GM12878 (cell line): ENCODE results near the gene FHIP2A. TPM values are rescaled to one million over a fixed set of nuclear protein-coding genes. Genes with fewer than 3 reads are reported as not detected.

ENCODE experiments used
- ATAC-seq: fragments of 200-7000 bp; cut with Tn5 transposase; 3 replicates; pipeline ENCODE4 v1.9.1; 2020; ENCODE audit warnings: mild to moderate bottlenecking, moderate library complexity
- BruUV-seq: library from RNA; stranded (reverse); fragments of 400-500 nt; replicated peaks from 2 replicates; lab custom pipeline; 2021; lab: Mats Ljungman, UMichigan
- CTCF ChIA-PET: fragments of 300-600 bp; sonication (Branson Sonifier 250); formaldehyde crosslinking; extraction: SDS; loops from one replicate; lab custom pipeline; 2021; ENCODE audit warnings: inconsistent platforms; lab: Yijun Ruan, JAX
- POLR2A ChIA-PET: fragments of 350-600 bp; formaldehyde crosslinking; extraction: SDS; loops from one replicate; lab custom pipeline; 2021; ENCODE audit warnings: inconsistent platforms; lab: Charles Lee
- RAD21 ChIA-PET: fragments of 300-600 bp; sonication (Branson Sonifier 250); formaldehyde crosslinking; loops from one replicate; lab custom pipeline; 2023; ENCODE audit warnings: antibody characterized with exemption; ENCODE audit not compliant: unreplicated experiment; lab: Charles Lee
- SMC1A ChIA-PET: fragments of 300-600 bp; sonication (Branson Sonifier 250); formaldehyde crosslinking; loops from one replicate; lab custom pipeline; 2023; ENCODE audit not compliant: unreplicated experiment, uncharacterized antibody; lab: Charles Lee
- DNase-seq: peaks from one replicate; pipeline ENCODE4 v3.0.0-alpha.2; 2011; ENCODE audit warnings: low read depth, low spot score
- FAIRE-seq: peaks from 3 replicates; lab custom pipeline; 2011; peaks lifted over from hg19 to GRCh38; lab: Jason Lieb, UNC
- H2AFZ ChIP-seq: 2 replicates; pipeline ENCODE4 v1.6.0; 2011; ENCODE audit warnings: low read depth, low read length, control low read depth; ENCODE audit not compliant: control insufficient read depth
- H3K27ac ChIP-seq: 2 replicates; pipeline ENCODE4 v1.5.1; 2011; ENCODE audit warnings: control low read depth; ENCODE audit not compliant: control insufficient read depth, insufficient read depth
- H3K27me3 ChIP-seq, 2 experiments: replicated peaks in 1 of 2; 2 replicates each; pipeline versions ENCODE4 v1.6.0 to v1.6.1; 2011; ENCODE audit warnings: low read length in 1 of 2; ENCODE audit not compliant: control insufficient read depth in 2 of 2, insufficient read depth in 2 of 2
- H3K36me3 ChIP-seq, 2 experiments: 2 replicates each; pipeline ENCODE4 v1.5.1; 2011; ENCODE audit warnings: low read length in 1 of 2; ENCODE audit not compliant: control insufficient read depth in 2 of 2, insufficient read depth in 2 of 2
- H3K4me1 ChIP-seq: 2 replicates; pipeline ENCODE4 v1.6.1; 2011; ENCODE audit warnings: mild to moderate bottlenecking, low read length, moderate library complexity, mixed read lengths; ENCODE audit not compliant: control insufficient read depth, insufficient read depth
- H3K4me2 ChIP-seq: 2 replicates; pipeline ENCODE4 v1.6.0; 2011; ENCODE audit warnings: control low read depth; ENCODE audit not compliant: control insufficient read depth, insufficient read depth
- H3K4me3 ChIP-seq: fragments of 200-600 bp; sonication (generic); 2 replicates; pipeline ENCODE4 v1.5.1; 2016
- H3K79me2 ChIP-seq: 2 replicates; pipeline ENCODE4 v1.6.0; 2011; ENCODE audit warnings: low read length; ENCODE audit not compliant: control insufficient read depth, insufficient read depth
- H3K9ac ChIP-seq: 2 replicates; pipeline ENCODE4 v1.8.0; 2011; ENCODE audit warnings: low read length, control low read depth, mixed read lengths; ENCODE audit not compliant: control insufficient read depth, insufficient read depth
- H3K9me3 ChIP-seq: replicated peaks from 3 replicates; pipeline ENCODE4 v1.5.1; 2011; ENCODE audit warnings: mild to moderate bottlenecking, low read length; ENCODE audit not compliant: control insufficient read depth, insufficient read depth
- H4K20me1 ChIP-seq: 2 replicates; pipeline ENCODE4 v1.6.0; 2011; ENCODE audit not compliant: control insufficient read depth, insufficient read depth
- CREB1 ChIP-seq: IDR thresholded peaks from 2 replicates; pipeline ENCODE4 v1.6.1; 2012; ENCODE audit warnings: low read depth, mild to moderate bottlenecking, inconsistent platforms
- EGR1 ChIP-seq, 2 experiments: IDR thresholded peaks; 1 replicate in 1 of 2; 2 replicates in 1 of 2; pipeline ENCODE4 v1.6.1; 2011 to 2012; ENCODE audit warnings: low read depth in 2 of 2, low read length in 2 of 2, borderline replicate concordance in 1 of 2, mild to moderate bottlenecking in 1 of 2, moderate library complexity in 1 of 2
- EP300 ChIP-seq, 2 experiments: fragments of 150-350 bp in 1 of 2; IDR thresholded peaks; 2 replicates each; pipeline ENCODE4 v1.6.1; 2011 to 2012; ENCODE audit warnings: low read depth in 2 of 2, low read length in 2 of 2, borderline replicate concordance in 1 of 2, improper control_type of control experiment in 1 of 2, inconsistent platforms in 1 of 2; ENCODE audit not compliant: control insufficient read depth in 1 of 2
- ESRRA ChIP-seq: IDR thresholded peaks from 2 replicates; pipeline ENCODE4 v1.6.1; 2012; ENCODE audit warnings: mild to moderate bottlenecking, low read length, improper control_type of control experiment
- HDAC2 ChIP-seq: fragments of 200-600 bp; sonication (generic); IDR thresholded peaks from 2 replicates; pipeline ENCODE4 v1.6.1; 2017
- NFIC ChIP-seq: IDR thresholded peaks from 2 replicates; pipeline ENCODE4 v1.6.1; 2012; ENCODE audit warnings: low read depth, mild to moderate bottlenecking, inconsistent platforms, low read length, moderate library complexity
- NR2C1 ChIP-seq: fragments of 450-650 bp; IDR thresholded peaks from 2 replicates; pipeline ENCODE4 v1.6.1; 2017; ENCODE audit warnings: antibody characterized with exemption, mild to moderate bottlenecking, moderate library complexity
- NRF1 ChIP-seq: conservative IDR thresholded peaks from 2 replicates; pipeline ENCODE4 v1.6.1; 2011; ENCODE audit warnings: mild to moderate bottlenecking, low read depth, low read length, improper control_type of control experiment
- PAX8 ChIP-seq: fragments of 450-650 bp; IDR thresholded peaks from 2 replicates; pipeline ENCODE4 v1.6.1; 2017; ENCODE audit warnings: mild to moderate bottlenecking, moderate library complexity
- RELA ChIP-seq: fragments of 450-650 bp; IDR thresholded peaks from 2 replicates; pipeline ENCODE4 v1.8.0; 2014; ENCODE audit warnings: borderline replicate concordance; ENCODE audit not compliant: partially characterized antibody
- RFX5 ChIP-seq: IDR thresholded peaks from 2 replicates; pipeline ENCODE4 v1.6.1; 2011; ENCODE audit warnings: low read depth, low read length, improper control_type of control experiment
- SIN3A ChIP-seq: IDR thresholded peaks from 2 replicates; pipeline ENCODE4 v1.6.1; 2012; ENCODE audit warnings: low read depth, low read length, improper control_type of control experiment
- SMC3 ChIP-seq: IDR thresholded peaks from 2 replicates; pipeline ENCODE4 v1.6.1; 2011; ENCODE audit warnings: low read length, improper control_type of control experiment, borderline replicate concordance
- SREBF1 ChIP-seq: IDR thresholded peaks from 2 replicates; pipeline ENCODE4 v1.6.1; 2012; ENCODE audit warnings: mild to moderate bottlenecking, low read length
- STAT3 ChIP-seq: IDR thresholded peaks from 2 replicates; pipeline ENCODE4 v1.6.1; 2011; ENCODE audit warnings: low read depth, low read length, improper control_type of control experiment
- TBL1XR1 ChIP-seq: IDR thresholded peaks from 2 replicates; pipeline ENCODE4 v1.6.1; 2012; ENCODE audit warnings: low read depth, low read length, improper control_type of control experiment
- TCF3 ChIP-seq: IDR thresholded peaks from 2 replicates; pipeline ENCODE4 v1.6.1; 2012; ENCODE audit warnings: low read depth, mild to moderate bottlenecking, low read length, borderline replicate concordance; ENCODE audit not compliant: insufficient read depth
- TCF7 ChIP-seq: IDR thresholded peaks from 2 replicates; pipeline ENCODE4 v1.6.1; 2014; ENCODE audit warnings: antibody characterized with exemption, borderline replicate concordance
- YBX1 ChIP-seq: fragments of 450-650 bp; IDR thresholded peaks from 2 replicates; pipeline ENCODE4 v1.6.1; 2016; ENCODE audit warnings: antibody characterized with exemption
- WGBS: methylation state at CpG from one replicate; pipeline ENCODE4 v1.1.6; 2016; ENCODE audit warnings: low lambda C conversion rate; ENCODE audit not compliant: insufficient replicate concordance, insufficient coverage; ENCODE audit errors: missing lambda C conversion rate; 5-methylcytosine and 5-hydroxymethylcytosine counted together
- in situ Hi-C: fragments of 300-500 bp; cut with MboI; formaldehyde crosslinking; loops from 9 replicates; pipeline ENCODE4 v1.14.3; 2018; ENCODE audit warnings: mixed read lengths
- intact Hi-C: fragments of 100-400 bp; cut with micrococcal nuclease; formaldehyde crosslinking; loops from one replicate; pipeline ENCODE4 v1.14.2; 2022; ENCODE audit not compliant: unreplicated experiment
- polyA plus RNA-seq, 11 experiments: library from polyadenylated mRNA; depleted of rRNA in 4 of 11; unstranded in 6 of 11; stranded (reverse) in 5 of 11; fragments of >200 nt; fragmentation: Nextera tagmentation in 4 of 11; fragmentation: Illumina TruSeq in 1 of 11; extraction: Ambion mirVana in 4 of 11; extraction: Trizol in 1 of 11; gene quantifications; 1 replicate in 1 of 11; 2 replicates in 10 of 11; pipeline versions ENCODE4 v1.2.1 to v1.2.3, GENCODE V29; 2011 to 2016; ENCODE audit warnings: inconsistent platforms in 2 of 11, missing spikeins in 2 of 11, low read depth in 1 of 11
- total RNA-seq, 4 experiments: library from RNA; depleted of rRNA in 3 of 4; stranded (reverse); fragments of >200 nt in 3 of 4; fragmentation: Illumina TruSeq in 1 of 4; extraction: Trizol in 1 of 4; gene quantifications; 2 replicates each; pipeline versions ENCODE4 v1.2.1 to v1.2.3, GENCODE V29; 2013 to 2021
- TF ChIP-seq, protein P1 (sequence below), 3 experiments: IDR thresholded peaks in 2 of 3; conservative IDR thresholded peaks in 1 of 3; 2 replicates each; pipeline ENCODE4 v1.5.1; 2011; ENCODE audit warnings: low read depth in 3 of 3, low read length in 3 of 3, mild to moderate bottlenecking in 3 of 3, control low read depth in 2 of 3, moderate library complexity in 2 of 3, inconsistent platforms in 1 of 3, mixed read lengths in 1 of 3; ENCODE audit not compliant: control insufficient read depth in 2 of 3, insufficient read depth in 1 of 3; ENCODE audit errors: extremely low read depth in 1 of 3
- TF ChIP-seq, protein P2 (sequence below): fragments of 450-650 bp; IDR thresholded peaks from 2 replicates; pipeline ENCODE4 v1.6.1; 2018; ENCODE audit warnings: borderline replicate concordance, mild to moderate bottlenecking; ENCODE audit not compliant: partially characterized antibody

Gene FHIP2A
- total and polyA plus RNA-seq, 10 of the 15 experiments (the other 5 are each of a cell fraction or from before 2014, with no cell fraction given), result 6.8 to 30.4 (median 17.0) TPM

DNA sequence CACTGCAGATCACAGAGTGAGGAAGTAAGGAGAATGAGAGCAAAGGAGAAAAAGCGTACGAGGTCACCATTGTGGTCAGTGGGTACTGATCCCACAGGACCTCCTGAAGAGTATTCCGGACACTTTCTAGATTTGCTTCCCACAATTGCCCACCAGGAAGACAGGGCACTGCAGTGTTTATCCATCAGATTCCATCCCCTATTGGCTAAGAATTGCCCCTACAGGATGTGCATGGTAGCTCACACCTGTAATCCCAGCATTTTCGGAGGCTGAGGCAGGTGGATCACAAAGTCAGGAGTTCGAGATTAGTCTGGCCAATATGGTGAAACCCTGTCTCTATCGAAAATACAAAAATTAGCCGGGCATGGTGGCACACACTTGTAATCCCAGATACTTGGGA is 5.3 kb upstream of the FHIP2A start (continued):
- TF ChIP-seq, protein P1, sequence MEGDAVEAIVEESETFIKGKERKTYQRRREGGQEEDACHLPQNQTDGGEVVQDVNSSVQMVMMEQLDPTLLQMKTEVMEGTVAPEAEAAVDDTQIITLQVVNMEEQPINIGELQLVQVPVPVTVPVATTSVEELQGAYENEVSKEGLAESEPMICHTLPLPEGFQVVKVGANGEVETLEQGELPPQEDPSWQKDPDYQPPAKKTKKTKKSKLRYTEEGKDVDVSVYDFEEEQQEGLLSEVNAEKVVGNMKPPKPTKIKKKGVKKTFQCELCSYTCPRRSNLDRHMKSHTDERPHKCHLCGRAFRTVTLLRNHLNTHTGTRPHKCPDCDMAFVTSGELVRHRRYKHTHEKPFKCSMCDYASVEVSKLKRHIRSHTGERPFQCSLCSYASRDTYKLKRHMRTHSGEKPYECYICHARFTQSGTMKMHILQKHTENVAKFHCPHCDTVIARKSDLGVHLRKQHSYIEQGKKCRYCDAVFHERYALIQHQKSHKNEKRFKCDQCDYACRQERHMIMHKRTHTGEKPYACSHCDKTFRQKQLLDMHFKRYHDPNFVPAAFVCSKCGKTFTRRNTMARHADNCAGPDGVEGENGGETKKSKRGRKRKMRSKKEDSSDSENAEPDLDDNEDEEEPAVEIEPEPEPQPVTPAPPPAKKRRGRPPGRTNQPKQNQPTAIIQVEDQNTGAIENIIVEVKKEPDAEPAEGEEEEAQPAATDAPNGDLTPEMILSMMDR (IDR thresholded peaks at IDR 0.05 in 2 of 3, conservative IDR thresholded peaks at IDR 0.05 in 1 of 3; ENCODE audit: control insufficient read depth in 2 of 3, extremely low read depth in 1 of 3, insufficient read depth in 1 of 3, low read depth in 3 of 3, low read length in 3 of 3), result no peak; a peak in 1 of 6 replicates
- no peak for TF ChIP-seq YBX1
- no peak for TF ChIP-seq TCF7
- no peak for TF ChIP-seq EP300 (IDR thresholded peaks at IDR 0.05; ENCODE audit: borderline replicate concordance in 1 of 2, control insufficient read depth in 1 of 2, low read depth in 2 of 2, low read length in 2 of 2)
- no peak for TF ChIP-seq SREBF1
- no peak for TF ChIP-seq NRF1
- no peak for TF ChIP-seq NFIC

DNA sequence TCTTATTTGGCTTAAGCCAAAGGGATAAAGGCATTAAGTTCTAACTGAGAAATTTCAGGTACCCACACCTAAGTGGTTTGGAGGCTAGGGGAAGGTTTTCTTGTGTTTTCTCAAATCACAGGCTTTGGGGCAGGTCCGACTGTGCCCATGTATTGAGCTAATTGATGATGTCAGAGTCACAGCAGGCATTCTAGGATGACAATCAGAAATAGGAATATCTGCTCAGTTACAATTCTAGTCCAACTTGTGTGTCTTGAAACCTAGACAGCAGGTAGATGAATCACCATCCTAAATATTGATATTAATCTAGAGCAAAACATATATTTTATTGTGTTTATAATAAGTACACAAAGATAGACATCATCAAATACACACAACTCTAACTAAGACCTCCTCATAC is 2.3 kb upstream of the FHIP2A start:
- BruUV-seq, result no TSS peak
- POLR2A ChIA-PET, result interaction anchor here (1.0 kb wide), 1 partner anchor 9 kb away, joined by 5 read pairs; no protein-coding TSS in a partner anchor
- H4K20me1 ChIP-seq, result no peaks in the 10 kb centered on the region
- no peak overlapping the region for H3K9ac ChIP-seq
- in situ Hi-C loops (loop anchor here (25.0 kb wide), 1 partner anchor 1132 kb away; the partner anchor contains the start of gene CASP7), intact Hi-C loops (no loop called here)
- no peak overlapping the region for H2AFZ ChIP-seq
- FAIRE-seq, result no peak
- H3K9me3 ChIP-seq, result no peaks in the 10 kb centered on the region
- RAD21 ChIA-PET, result no interaction called here
- peaks cover 27% of the 10 kb centered on the region for H3K79me2 ChIP-seq
- no peak for ATAC-seq
- no peak for DNase-seq
- no peaks in the 10 kb centered on the region for H3K36me3 ChIP-seq
- SMC1A ChIA-PET, result no interaction called here
- no peak overlapping the region for H3K4me3 ChIP-seq
- WGBS, result 93% methylated on average over 1 of the region's 1 CpG
- no peak overlapping the region; the same call in 1 of the 2 replicates for H3K4me2 ChIP-seq
- H3K4me1 ChIP-seq, result no peaks in the 10 kb centered on the region; the same call in 1 of the 2 replicates
- no peak overlapping the region for H3K27ac ChIP-seq
- TF ChIP-seq RFX5, result no peak
- TF ChIP-seq TBL1XR1, result no peak
- no peak for TF ChIP-seq TCF3
- TF ChIP-seq EGR1 (IDR thresholded peaks at IDR 0.05; ENCODE audit: borderline replicate concordance in 1 of 2, low read depth in 2 of 2, low read length in 2 of 2), result no peak
- TF ChIP-seq STAT3, result no peak
- TF ChIP-seq CREB1, result no peak
- no peak for TF ChIP-seq ESRRA
- no peak for TF ChIP-seq PAX8
- no peak for TF ChIP-seq SMC3
- TF ChIP-seq HDAC2, result no peak
- TF ChIP-seq SIN3A, result no peak
- TF ChIP-seq, protein P2, sequence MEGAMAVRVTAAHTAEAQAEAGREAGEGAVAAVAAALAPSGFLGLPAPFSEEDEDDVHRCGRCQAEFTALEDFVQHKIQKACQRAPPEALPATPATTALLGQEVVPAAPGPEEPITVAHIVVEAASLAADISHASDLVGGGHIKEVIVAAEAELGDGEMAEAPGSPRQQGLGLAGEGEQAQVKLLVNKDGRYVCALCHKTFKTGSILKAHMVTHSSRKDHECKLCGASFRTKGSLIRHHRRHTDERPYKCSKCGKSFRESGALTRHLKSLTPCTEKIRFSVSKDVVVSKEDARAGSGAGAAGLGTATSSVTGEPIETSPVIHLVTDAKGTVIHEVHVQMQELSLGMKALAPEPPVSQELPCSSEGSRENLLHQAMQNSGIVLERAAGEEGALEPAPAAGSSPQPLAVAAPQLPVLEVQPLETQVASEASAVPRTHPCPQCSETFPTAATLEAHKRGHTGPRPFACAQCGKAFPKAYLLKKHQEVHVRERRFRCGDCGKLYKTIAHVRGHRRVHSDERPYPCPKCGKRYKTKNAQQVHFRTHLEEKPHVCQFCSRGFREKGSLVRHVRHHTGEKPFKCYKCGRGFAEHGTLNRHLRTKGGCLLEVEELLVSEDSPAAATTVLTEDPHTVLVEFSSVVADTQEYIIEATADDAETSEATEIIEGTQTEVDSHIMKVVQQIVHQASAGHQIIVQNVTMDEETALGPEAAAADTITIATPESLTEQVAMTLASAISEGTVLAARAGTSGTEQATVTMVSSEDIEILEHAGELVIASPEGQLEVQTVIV, result no peak
- no peak for TF ChIP-seq NR2C1
- TF ChIP-seq RELA, result no peak
- H3K27me3 ChIP-seq, result no peaks in the 10 kb centered on the region
- CTCF ChIA-PET, result interaction anchor here (1.1 kb wide), 1 partner anchor 29 kb away, joined by 3 read pairs; no protein-coding TSS in a partner anchor
